ENCODE measurements around the gene CRYAA. TPM values are rescaled to one million over a fixed set of nuclear protein-coding genes. Genes with fewer than 3 reads are reported as not detected.

Gene CRYAA
- polyA plus RNA-seq, 1 donor from 2014 or later = not detected

- H3K4me3 Mint-ChIP-seq = no peak overlapping the region
- H3K4me1 Mint-ChIP-seq = peaks cover 0 to 3% (median 0%) of the 10 kb centered on the region in 3 donors
- H3K9me3 Mint-ChIP-seq = peaks cover 0 to 11% (median 7%) of the 10 kb centered on the region in 3 donors
Observed at GRCh38 chr21:43206231-43207042, 37.6 kb downstream of the CRYAA start.

GRCh38 chr21:43207043-43207315 lies 38.2 kb downstream of the CRYAA start:
- peaks cover 15% of the 10 kb centered on the region for H3K27me3 Mint-ChIP-seq
- H3K27ac Mint-ChIP-seq = no peak overlapping the region
- peaks cover 0 to 5% (median 4%) of the 10 kb centered on the region in 3 donors for H3K9me3 Mint-ChIP-seq
- no peaks in the 10 kb centered on the region for H3K36me3 Mint-ChIP-seq
- H3K4me3 Mint-ChIP-seq = no peak overlapping the region
- peaks cover 0 to 3% (median 0%) of the 10 kb centered on the region in 3 donors for H3K4me1 Mint-ChIP-seq

More at GRCh38 chr21:43206231-43207042, 37.6 kb downstream of the CRYAA start:
- H3K36me3 Mint-ChIP-seq = peaks cover 3% of the 10 kb centered on the region
- peak overlapping the region in 1 of 3 donors; percentile 64 for H3K27ac Mint-ChIP-seq
- H3K27me3 Mint-ChIP-seq = peaks cover 15% of the 10 kb centered on the region

GRCh38 chr21:43207868-43208267 lies 39.1 kb downstream of the CRYAA start:
- Mint-ChIP-seq H3K4me1 (peaks cover 0 to 3% (median 0%) of the 10 kb centered on the region in 3 donors), H3K4me3 (peak overlapping the region in 1 of 4 donors; percentile 67), H3K27me3 (peaks cover 15% of the 10 kb centered on the region), H3K27ac (no peak overlapping the region), H3K9me3 (peaks cover 0 to 3% (median 1%) of the 10 kb centered on the region in 3 donors), H3K36me3 (no peaks in the 10 kb centered on the region)

- Mint-ChIP-seq H3K9me3 (no peaks in the 10 kb centered on the region), H3K4me3 (no peak overlapping the region), H3K27me3 (peaks cover 15% of the 10 kb centered on the region), H3K27ac (no peak overlapping the region), H3K4me1 (peaks cover 0 to 3% (median 0%) of the 10 kb centered on the region in 3 donors), H3K36me3 (no peaks in the 10 kb centered on the region)
Observed at GRCh38 chr21:43208561-43209332, 39.9 kb downstream of the CRYAA start.

- no peak overlapping the region for H3K4me3 Mint-ChIP-seq
- no peak overlapping the region for H3K27ac Mint-ChIP-seq
- H3K4me1 Mint-ChIP-seq = no peaks in the 10 kb centered on the region
- no peaks in the 10 kb centered on the region for H3K36me3 Mint-ChIP-seq
- no peaks in the 10 kb centered on the region for H3K9me3 Mint-ChIP-seq
- H3K27me3 Mint-ChIP-seq = peaks cover 12% of the 10 kb centered on the region
Observed at GRCh38 chr21:43209575-43210453, 41.0 kb downstream of the CRYAA start.

GRCh38 chr21:43210454-43211071 lies 41.8 kb downstream of the CRYAA start:
- Mint-ChIP-seq H3K36me3 (no peaks in the 10 kb centered on the region), H3K27me3 (peaks cover 12% of the 10 kb centered on the region), H3K4me3 (no peak overlapping the region), H3K9me3 (no peaks in the 10 kb centered on the region), H3K4me1 (no peaks in the 10 kb centered on the region), H3K27ac (no peak overlapping the region)

GRCh38 chr21:43211072-43211759 lies 42.4 kb downstream of the CRYAA start:
- Mint-ChIP-seq H3K27ac (no peak overlapping the region), H3K27me3 (peaks cover 11% of the 10 kb centered on the region), H3K9me3 (no peaks in the 10 kb centered on the region), H3K4me3 (no peak overlapping the region), H3K36me3 (no peaks in the 10 kb centered on the region), H3K4me1 (no peaks in the 10 kb centered on the region)

- Mint-ChIP-seq H3K27ac (no peak overlapping the region), H3K36me3 (no peaks in the 10 kb centered on the region), H3K9me3 (no peaks in the 10 kb centered on the region), H3K4me3 (no peak overlapping the region), H3K4me1 (no peaks in the 10 kb centered on the region), H3K27me3 (peaks cover 11% of the 10 kb centered on the region)
Observed at GRCh38 chr21:43211760-43212115, 42.9 kb downstream of the CRYAA start.

Other genes starting within 250 kb of the CRYAA start
- gene ERVH48-1, start 243.4 kb upstream of the CRYAA start, polyA plus RNA-seq = not detected
- 13.1 TPM for gene PKNOX1, start 194.4 kb upstream of the CRYAA start, polyA plus RNA-seq
- not detected for gene CBS, start 93.2 kb upstream of the CRYAA start, polyA plus RNA-seq
- gene U2AF1, start 61.4 kb upstream of the CRYAA start, polyA plus RNA-seq = 79.3 TPM

Measured in IgD-negative memory B cell (primary cell).